Chondrocyte (in vitro differentiated cells): ENCODE measurements around the gene SBNO2. TPM values are rescaled to one million over a fixed set of nuclear protein-coding genes. Genes with fewer than 3 reads are reported as not detected.
"Not testable (repeated sequence)": the region's sequence is repeated elsewhere in the genome, so short reads cannot be mapped to it uniquely, and the experiment has no call there.

ENCODE experiments used
- DNase-seq: peaks from one replicate; pipeline ENCODE4 v3.0.0; 2021; ENCODE audit warnings: mixed read lengths, low spot score
- H3K27ac Mint-ChIP-seq: one replicate; pipeline ENCODE4 v1.8.0; 2021; ENCODE audit warnings: mild to moderate bottlenecking, moderate library complexity, mixed read lengths; ENCODE audit not compliant: unreplicated experiment
- H3K27me3 Mint-ChIP-seq: 2 replicates; pipeline ENCODE4 v1.8.0; 2021; ENCODE audit warnings: low read depth, mixed read lengths
- H3K36me3 Mint-ChIP-seq: 2 replicates; pipeline ENCODE4 v1.8.0; 2021; ENCODE audit warnings: low read depth, mixed read lengths
- H3K4me1 Mint-ChIP-seq: 2 replicates; pipeline ENCODE4 v1.8.0; 2021; ENCODE audit warnings: low read depth, mild to moderate bottlenecking, mixed read lengths
- H3K4me3 Mint-ChIP-seq: one replicate; pipeline ENCODE4 v1.8.0; 2021; ENCODE audit warnings: mild to moderate bottlenecking, moderate library complexity, mixed read lengths; ENCODE audit not compliant: unreplicated experiment
- H3K9me3 Mint-ChIP-seq: 2 replicates; pipeline ENCODE4 v1.8.0; 2021; ENCODE audit warnings: low read depth, mixed read lengths
- total RNA-seq: library from RNA; stranded (reverse); gene quantifications from 3 replicates; pipeline ENCODE4 v1.2.1, GENCODE V29; 2021
- TF ChIP-seq, protein P1 (sequence below): fragments of 200-600 bp; sonication (generic); IDR thresholded peaks from 2 replicates; pipeline ENCODE4 v1.5.0; 2021; ENCODE audit warnings: antibody characterized with exemption, mild to moderate bottlenecking, moderate library complexity

The SBNO2 gene
- total RNA-seq, 1 donor from 2014 or later, result 45.6 TPM

DNA sequence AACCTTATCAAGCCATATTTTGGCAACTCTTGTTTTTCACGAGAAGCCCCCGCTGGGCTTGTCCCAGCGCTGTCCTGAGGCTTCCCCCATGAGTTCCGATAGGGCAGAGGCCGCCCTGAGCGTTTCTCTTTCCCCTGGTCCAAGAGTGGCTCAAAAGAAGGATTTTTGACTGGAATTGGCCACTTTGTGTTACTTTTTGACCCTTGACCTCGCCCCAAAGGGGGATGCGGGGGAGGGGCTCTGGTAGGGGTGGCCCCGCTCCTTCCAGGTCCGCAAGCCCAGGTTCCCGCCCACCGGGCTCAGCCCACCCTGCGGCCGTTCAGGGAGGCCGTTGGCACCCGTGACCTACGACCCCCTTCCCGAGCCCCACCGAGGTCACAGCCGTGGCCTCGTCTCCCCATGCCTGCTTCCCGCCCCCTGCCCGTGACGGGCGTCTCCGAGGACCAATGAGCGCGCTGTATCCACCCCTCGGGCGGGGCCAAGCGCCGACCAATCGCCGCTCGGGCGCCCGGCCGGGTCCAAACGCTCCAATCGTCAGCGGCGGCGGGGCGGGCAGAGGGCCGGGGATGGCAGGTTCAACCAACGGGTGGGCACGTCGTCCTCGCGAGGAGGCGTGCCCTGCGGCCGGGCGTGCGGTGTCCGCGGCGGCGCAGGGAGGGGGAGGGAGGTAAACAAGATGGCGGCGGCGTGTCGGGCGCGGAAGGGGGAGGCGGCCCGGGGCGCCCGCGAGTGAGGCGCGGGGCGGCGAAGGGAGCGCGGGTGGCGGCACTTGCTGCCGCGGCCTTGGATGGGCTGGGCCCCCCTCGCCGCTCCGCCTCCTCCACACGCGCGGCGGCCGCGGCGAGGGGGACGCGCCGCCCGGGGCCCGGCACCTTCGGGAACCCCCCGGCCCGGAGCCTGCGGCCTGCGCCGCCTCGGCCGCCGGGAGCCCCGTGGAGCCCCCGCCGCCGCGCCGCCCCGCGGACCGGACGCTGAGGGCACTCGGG, 31.3 kb upstream of the SBNO2 start, which contains the start of gene STK11:
STK11 (plus strand) TSS at position 665 of the 986 bp plus-strand sequence. CDS start 1,136 bp downstream, outside the sequence.
- TF ChIP-seq, protein P1, sequence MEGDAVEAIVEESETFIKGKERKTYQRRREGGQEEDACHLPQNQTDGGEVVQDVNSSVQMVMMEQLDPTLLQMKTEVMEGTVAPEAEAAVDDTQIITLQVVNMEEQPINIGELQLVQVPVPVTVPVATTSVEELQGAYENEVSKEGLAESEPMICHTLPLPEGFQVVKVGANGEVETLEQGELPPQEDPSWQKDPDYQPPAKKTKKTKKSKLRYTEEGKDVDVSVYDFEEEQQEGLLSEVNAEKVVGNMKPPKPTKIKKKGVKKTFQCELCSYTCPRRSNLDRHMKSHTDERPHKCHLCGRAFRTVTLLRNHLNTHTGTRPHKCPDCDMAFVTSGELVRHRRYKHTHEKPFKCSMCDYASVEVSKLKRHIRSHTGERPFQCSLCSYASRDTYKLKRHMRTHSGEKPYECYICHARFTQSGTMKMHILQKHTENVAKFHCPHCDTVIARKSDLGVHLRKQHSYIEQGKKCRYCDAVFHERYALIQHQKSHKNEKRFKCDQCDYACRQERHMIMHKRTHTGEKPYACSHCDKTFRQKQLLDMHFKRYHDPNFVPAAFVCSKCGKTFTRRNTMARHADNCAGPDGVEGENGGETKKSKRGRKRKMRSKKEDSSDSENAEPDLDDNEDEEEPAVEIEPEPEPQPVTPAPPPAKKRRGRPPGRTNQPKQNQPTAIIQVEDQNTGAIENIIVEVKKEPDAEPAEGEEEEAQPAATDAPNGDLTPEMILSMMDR, result no peak
- DNase-seq, result peak; percentile 100
- H3K36me3 Mint-ChIP-seq, result no peaks in the 10 kb centered on the region
- H3K27ac Mint-ChIP-seq, result peak within 1 kb of the TSS; percentile 94
- H3K27me3 Mint-ChIP-seq, result no peaks in the 10 kb centered on the region
- peak within 1 kb of the TSS; percentile 90 for H3K4me3 Mint-ChIP-seq
- peaks cover 43% of the 10 kb centered on the region for H3K4me1 Mint-ChIP-seq
- H3K9me3 Mint-ChIP-seq, result no peaks in the 10 kb centered on the region

DNA sequence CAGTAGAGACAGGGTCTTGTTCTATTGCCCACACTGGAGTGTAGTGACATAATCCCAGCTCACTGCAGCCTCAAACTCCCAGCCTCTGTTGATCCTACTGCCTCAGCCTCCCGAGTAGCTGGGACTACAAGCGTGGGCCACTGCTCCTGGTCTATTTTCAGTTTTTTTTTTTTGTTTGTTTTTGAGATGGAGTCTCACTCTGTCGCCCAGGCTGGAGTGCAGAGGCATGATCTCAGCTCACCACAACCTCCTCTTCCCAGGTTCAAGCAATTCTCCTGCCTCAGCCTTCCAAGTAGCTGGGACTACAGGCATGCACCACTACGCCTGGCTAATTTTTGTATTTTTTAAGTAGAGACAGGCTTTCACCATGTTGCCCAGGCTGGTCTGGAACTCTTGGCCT, 26.5 kb upstream of the SBNO2 start:
- not testable (repeated sequence) for H3K9me3 Mint-ChIP-seq, H3K36me3 Mint-ChIP-seq, H3K4me3 Mint-ChIP-seq, H3K27me3 Mint-ChIP-seq, H3K27ac Mint-ChIP-seq, DNase-seq
- H3K4me1 Mint-ChIP-seq, result peaks cover 12% of the 10 kb centered on the region

DNA sequence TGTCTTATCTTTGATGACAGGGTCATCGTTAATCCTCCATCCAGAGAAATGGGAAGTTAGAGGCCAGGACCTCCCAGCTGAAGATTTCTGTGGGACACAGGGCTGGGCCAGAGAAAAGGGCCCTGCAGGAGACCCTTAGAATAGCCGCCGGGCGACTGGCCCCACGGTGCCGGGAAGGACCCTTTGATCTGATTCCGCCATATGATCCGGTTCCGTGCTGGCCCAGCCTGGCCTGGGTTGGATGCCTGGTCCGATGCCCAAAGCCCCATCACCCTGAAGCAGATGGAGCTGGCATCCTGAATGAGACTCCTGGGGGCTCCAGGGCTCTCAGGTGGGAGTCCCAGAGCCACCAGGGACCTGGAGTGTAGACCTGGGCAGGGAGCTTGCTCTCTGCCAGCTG, 25.5 kb upstream of the SBNO2 start:
- Mint-ChIP-seq H3K36me3 (no peaks in the 10 kb centered on the region), H3K4me1 (peaks cover 11% of the 10 kb centered on the region), H3K27me3 (no peaks in the 10 kb centered on the region), H3K9me3 (no peaks in the 10 kb centered on the region), H3K27ac (no peak overlapping the region), H3K4me3 (no peak overlapping the region)
- no peak for DNase-seq
- TF ChIP-seq, protein P1, result no peak

DNA sequence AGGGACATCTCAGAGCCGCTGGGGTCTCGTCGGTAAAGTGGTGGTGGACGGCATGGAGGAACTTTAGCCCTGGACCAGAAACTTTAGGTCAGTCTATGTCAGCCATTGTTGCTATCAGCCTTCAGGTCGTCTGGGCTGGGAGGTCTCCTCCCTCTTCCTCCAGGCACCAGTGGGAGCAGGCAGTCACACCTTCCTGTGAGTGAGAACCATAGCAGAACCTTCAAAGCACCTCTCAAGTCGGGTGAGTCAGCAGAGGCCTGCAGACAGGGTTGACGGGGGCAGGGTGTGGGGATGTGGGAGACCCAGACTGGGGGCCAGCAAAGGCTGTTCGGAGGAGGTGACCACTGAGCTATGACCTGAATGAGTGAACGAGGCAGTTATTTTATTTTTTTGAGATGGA, 15.4 kb upstream of the SBNO2 start:
- no peak for DNase-seq
- peaks cover 9% of the 10 kb centered on the region for H3K4me1 Mint-ChIP-seq
- no peak overlapping the region for H3K27ac Mint-ChIP-seq
- H3K4me3 Mint-ChIP-seq, result no peak overlapping the region
- no peaks in the 10 kb centered on the region for H3K9me3 Mint-ChIP-seq
- H3K27me3 Mint-ChIP-seq, result no peaks in the 10 kb centered on the region
- TF ChIP-seq, protein P1, result no peak
- H3K36me3 Mint-ChIP-seq, result no peaks in the 10 kb centered on the region

DNA sequence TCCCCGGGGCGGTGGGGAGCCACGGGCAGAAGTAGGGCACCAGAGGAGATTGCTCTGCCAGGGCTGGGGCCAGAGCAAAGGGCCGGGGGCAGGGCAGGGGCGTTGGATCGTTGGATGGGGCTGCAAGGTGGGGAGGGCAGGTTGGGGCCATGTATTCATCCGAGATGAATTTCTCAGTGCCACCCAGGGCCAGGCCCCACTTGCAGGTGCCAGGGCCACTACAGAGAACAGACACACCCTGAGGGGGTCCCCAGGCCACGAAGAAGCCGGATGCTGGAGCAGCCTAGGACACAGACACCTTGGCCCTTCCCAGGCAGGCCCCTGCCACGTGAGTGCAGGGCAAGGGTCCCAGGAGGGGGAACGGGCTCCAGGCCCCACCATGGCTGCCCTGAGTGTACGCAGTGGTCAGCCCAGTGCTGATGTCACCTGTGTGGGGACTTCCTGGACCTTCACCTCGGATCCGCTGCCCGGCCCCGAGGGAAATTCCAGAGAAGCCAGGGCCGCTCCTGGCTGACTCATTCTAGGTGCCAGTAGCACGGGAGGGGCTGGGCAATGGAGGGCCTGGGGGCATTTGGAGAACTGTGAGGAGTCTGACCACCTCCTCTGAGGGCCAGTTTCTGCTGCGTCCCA, 9.6 kb upstream of the SBNO2 start:
- H3K4me3 Mint-ChIP-seq, result no peak overlapping the region
- H3K27me3 Mint-ChIP-seq, result no peaks in the 10 kb centered on the region
- TF ChIP-seq, protein P1, result no peak
- no peaks in the 10 kb centered on the region for H3K36me3 Mint-ChIP-seq
- H3K27ac Mint-ChIP-seq, result peak overlapping the region; percentile 36
- peaks cover 11% of the 10 kb centered on the region for H3K4me1 Mint-ChIP-seq
- H3K9me3 Mint-ChIP-seq, result no peaks in the 10 kb centered on the region
- DNase-seq, result no peak
